ENCODE data around the gene TMTC2.

TMTC2 gene

DNA sequence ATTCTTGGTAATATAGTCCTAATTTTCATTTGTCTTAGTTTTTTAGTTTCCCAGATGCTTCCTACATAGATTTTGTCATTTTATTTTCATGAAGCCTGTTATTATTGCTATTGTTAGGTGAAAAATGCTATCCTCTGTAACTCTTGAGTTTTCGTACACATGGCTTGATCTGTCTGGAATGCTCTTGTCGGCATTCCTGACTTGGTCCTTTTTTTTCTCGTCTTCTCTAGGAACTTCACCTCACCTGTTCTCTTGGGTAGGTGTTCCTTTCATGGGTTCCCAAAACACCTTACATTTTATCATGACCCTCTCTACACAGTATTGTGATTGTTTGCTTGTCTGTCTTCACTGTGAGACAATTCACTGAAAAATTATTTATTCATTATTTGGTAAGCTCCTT is 267.4 kb downstream of the TMTC2 start:
- DNase-seq (ENCODE audit: low read depth), result no peak

DNA sequence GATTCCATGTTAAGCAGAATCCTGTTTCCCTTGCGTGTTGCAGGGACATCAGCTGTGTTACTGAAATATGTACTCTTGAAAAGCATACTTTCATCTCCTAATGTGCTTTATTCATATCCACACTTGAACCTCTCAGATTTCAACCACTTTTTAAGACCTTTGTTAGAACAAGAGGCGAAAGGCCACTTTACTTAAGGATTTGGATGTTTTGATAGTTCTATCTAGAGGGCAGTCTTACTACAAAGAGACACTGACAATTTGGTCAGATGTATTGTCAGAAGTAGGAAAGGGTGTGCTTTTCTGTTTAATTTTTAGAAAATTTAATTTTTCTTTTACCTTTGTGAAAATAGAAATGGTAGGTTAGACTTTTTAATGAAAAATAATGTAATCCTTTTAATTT is 267.9 kb downstream of the TMTC2 start:
- no peak for DNase-seq (ENCODE audit: low read depth)

DNA sequence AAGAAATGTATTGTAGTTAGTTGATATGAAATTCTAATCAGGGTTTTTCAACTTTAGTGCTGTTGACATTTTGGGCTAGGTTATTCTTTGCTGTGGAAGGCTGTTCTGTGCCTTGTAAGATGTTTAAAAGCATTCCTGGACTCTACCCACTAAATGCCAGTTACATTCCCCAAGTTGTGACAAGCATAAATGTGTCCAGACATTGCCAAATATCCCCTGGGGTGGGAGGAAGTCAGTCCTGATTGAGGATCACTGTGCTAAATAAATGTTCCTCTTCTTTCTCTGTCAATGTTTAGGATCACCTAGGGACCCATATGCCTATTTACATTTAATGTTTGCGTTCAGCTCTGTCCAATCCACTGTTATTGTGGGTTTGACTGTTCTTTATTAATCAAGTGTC is 268.3 kb downstream of the TMTC2 start:
- DNase-seq (ENCODE audit: low read depth), result no peak

- no peak for DNase-seq (ENCODE audit: low read depth)
Observed at GRCh38 chr12:82958966-82959365, 272.3 kb downstream of the TMTC2 start.

GRCh38 chr12:82959821-82960220 is 273.1 kb downstream of the TMTC2 start:
- DNase-seq (ENCODE audit: low read depth), result no peak

DNA sequence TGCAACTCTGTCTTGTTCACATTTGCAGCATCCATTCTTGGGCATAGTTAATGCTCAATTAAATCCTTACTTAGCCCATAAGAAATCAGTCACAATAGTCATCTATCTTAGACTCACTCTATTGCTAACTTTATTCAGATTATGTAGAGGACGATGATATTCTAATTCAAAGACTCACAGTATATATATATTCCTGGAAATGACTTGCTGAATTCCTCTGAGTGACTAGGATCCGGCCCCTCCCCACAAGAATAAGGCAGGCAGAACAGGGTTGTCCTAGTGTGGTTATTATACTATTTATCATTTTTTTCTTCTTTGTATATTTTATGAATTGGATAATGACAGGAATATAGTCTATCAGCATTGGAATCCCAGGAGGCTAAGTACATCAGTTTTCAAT is 275.1 kb downstream of the TMTC2 start:
- no peak for DNase-seq (ENCODE audit: low read depth)

GRCh38 chr12:82963956-82964355 is 277.2 kb downstream of the TMTC2 start:
- DNase-seq (ENCODE audit: low read depth), result peak; percentile 43

DNA sequence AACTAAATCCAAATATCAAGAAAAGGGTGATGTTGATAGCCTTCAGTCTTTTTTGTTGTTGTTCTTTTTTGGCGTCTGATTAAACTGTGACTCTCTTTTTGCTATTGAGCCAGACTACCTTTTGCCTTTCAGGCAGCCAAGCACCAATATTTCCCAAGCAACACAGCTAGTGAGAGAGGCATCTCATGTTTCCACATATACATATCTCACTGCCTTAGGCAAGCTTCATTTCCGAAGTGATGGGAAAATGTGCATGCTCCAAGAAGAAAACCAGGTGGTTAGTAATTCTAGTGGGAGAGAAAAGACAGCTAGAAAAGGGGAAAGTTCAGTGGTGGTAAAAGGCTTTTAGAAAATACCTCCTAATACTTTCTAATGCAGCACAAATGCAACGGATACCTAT is 277.7 kb downstream of the TMTC2 start:
- peak; percentile 28 for DNase-seq (ENCODE audit: low read depth)

DNA sequence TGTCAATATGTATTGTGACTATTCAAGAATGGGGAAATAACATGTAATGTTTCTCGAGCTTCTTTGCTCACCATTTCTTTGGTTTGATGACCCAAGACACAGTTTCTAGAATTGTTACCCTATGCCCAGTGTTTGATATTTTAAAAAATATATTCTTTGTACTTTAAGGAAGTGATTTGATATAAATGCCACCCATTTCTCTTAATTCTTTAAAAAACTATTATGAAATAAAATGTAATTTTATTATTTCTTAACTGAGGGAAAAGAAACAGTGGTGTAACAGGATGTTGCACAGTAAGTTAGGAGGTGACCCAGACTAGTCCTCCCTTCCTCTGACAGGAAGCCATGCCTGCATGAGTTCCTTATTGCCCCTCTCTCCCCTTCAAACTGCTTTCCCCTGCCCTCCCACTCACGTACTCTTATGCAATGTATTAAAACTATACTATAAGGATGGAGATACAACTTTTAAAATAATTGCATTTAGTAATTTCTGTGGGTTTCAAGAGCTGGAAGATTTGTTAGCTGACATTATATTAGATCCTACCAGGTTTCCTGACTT is 279.4 kb downstream of the TMTC2 start:
- DNase-seq (ENCODE audit: low read depth), result no peak

- DNase-seq (ENCODE audit: low read depth), result no peak
Observed at GRCh38 chr12:82968631-82969367, 282.1 kb downstream of the TMTC2 start.

DNA sequence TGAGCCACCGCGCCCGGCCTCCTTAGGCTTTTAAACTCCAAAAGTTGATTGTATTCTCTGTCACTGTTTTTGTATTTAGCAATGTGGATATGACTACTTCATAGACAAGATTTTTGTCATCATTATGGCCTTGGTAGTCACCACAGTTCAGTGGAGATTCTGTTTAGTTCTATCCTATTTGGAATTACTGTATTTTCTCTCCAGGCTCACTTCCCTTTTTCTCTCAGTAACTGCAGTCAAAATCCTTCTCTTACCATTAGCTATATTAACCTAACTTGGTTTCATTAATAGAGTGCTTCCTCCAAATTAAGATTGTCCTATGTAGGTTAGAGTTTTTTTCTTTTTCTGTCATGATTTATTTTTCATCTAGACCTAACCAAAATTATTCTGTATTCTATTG is 283.9 kb downstream of the TMTC2 start:
- no peak for DNase-seq (ENCODE audit: low read depth)

DNA sequence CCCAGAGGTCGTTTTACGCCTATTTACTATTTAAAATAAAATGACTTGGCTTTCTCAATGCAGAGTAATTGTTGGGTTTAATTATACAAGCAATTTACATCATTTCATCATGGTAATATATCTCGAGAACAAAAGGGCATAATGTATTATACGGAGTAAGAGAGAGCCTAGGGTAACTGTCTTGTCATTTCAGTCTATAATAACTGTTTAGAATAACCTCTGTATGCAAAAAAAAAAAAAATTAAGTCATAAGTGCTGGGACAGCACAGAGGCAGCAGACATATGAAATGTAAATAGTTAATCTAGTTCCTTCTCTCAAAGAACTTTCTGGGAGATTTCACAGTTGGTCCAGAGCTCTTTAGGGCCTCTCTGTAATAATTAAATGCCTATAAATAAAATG is 284.9 kb downstream of the TMTC2 start:
- no peak for DNase-seq (ENCODE audit: low read depth)

DNA sequence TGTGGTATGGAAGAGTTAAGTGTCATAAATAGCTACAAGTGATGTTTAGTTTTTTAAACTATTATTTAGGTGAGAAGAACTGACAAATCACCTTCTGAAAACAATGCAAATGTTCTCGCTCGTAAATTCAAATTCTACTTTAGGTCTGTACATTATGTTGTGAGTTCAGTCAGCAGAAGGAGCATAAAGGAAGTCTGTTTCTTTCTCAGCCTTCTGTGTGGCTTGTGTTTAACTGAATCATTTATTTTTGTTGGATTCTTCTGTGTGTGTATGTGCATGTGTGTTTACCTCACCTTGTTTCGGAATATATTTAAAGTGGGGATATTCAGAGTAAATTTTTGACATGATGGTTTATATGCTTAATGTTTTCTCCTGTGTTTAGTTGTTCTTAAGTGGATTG is 285.9 kb downstream of the TMTC2 start:
- DNase-seq (ENCODE audit: low read depth), result no peak

DNA sequence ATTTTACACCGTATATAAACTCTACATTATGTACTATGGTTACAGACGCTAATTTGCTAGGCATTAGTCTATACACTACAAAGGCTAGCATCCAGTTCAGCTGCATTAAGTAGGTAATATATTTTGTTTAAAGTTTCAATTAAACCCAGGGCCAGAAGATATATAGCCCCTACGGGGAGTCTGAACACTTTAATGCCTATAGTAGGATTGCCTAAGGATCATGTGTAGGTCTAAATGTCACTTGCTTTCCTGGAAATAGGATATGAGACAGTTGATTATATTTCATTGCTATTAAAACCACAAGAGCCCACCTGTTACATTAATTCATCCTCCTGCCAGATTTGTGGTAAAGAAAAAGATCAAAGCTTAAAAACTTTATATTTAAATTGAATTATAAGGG is 286.9 kb downstream of the TMTC2 start:
- no peak for DNase-seq (ENCODE audit: low read depth)

DNA sequence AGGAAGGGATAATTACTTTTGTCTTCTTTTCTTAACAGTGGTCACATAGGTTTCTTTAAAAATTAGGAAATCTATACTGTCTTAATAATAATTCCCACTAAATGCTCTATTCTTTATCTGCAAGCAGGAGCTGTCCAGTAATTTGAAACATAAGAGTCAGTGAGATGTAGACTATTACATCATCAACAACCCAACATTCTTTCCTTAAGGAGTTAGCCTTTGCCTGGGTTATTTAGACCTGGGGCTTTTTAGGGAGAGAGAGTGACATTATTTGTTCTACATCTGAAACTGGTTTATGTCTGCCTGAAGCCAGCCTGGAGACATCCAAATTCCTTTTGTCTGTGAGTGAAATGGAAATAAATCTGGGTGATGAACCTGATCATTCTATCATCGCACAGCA is 294.4 kb downstream of the TMTC2 start:
- DNase-seq (ENCODE audit: low read depth), result peak; percentile 6

- no peak for DNase-seq (ENCODE audit: low read depth)
Observed at GRCh38 chr12:82994117-82994516, 307.4 kb downstream of the TMTC2 start.

DNA sequence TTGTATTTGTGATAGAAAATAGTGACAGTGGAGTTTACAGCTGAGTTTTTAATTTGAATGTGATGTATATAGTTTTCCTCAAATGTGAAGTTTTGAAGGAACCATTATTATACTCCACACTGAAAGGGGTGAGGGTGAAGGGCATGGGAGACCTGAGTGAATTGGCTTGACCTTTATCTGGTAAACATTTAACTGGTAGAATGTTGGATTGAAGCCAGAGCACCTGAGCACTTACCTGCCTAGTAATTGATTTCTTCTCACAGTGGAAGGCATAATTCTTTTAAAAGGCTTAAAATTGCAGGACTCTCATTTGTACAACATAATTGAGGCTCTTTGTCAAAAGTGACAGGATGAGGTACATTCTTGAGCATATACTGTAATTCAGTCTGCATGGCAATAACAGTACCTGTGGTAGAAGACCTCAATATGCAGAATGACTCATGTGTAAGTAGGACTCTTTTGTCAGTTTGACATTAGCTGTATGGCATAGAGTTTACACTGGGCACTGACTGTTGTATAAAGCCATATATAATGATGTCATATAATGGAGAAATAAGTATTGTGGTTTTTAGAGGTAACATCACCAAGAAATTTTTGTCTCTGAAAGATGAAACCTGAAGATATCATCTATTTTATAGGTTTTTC is 309.6 kb downstream of the TMTC2 start:
- DNase-seq (ENCODE audit: low read depth), result no peak

DNA sequence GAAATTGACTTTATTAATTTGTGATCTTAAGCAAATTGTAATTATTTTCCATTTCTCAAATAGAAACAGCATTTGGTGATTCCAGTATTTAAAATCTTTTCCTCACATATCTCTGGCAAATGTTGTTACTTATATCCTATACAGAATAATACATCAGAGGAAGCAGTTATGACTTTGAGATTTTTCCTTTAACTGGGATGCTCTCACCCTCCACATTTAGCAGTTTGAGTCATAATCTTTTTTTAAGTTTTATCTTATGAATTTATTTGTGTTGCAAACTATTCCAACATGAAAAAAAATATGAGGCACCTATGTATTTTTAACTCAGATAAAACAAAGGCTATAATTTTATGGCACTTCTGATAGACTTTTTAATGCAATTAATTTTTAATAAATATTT is 311.8 kb downstream of the TMTC2 start:
- DNase-seq (ENCODE audit: low read depth), result no peak

DNA sequence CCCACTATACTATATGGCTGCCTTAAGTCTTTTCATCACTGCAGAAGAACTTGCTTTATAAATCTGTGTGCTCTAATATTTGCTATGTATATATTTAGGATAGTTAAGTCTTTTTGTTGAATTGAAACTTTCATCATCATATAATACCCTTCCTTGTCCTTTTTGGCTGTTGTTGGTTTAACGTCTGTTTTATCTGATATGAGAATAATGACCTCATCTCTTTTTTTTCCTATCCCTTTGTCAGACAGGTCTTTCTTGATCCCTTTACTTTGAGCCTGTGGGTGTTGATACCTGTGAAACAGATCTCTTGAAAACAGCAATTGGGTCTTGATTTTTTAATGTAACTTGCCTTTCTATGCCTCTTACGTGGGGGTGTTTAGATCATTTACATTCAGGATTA is 316.3 kb downstream of the TMTC2 start:
- no peak for DNase-seq (ENCODE audit: low read depth)

DNA sequence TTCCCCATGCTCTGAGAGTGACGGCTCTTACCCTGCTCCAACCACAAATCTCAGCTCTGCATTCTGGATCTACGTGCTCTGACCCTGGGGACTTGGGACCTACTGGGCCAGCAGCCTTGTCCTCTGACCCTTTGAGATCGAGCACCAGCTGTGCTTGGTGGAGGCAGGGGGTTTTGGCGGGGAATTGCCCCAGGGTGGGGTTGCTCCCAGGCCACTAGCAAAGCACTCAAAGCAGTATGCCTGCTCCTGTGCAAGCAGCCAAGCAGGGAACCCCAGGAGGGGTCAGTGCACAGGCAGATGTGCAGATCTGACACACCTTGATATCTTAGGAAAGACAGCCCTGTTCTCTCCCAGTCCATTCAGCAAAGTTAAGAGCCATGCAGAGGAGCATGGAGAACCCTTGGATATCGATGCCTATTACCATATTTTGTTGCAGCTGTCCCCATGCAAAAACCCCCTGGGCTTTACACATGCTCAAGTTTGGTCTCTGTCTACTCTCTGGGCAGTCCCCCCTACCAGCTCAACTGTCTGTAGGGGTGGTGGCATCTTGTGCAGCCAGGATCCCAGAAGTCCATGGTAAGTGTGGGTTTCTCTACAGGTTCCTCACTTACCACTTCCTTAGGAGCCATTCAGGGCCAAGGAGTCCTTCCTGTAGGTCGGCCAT is 319.0 kb downstream of the TMTC2 start:
- no peak for DNase-seq (ENCODE audit: low read depth)

DNA sequence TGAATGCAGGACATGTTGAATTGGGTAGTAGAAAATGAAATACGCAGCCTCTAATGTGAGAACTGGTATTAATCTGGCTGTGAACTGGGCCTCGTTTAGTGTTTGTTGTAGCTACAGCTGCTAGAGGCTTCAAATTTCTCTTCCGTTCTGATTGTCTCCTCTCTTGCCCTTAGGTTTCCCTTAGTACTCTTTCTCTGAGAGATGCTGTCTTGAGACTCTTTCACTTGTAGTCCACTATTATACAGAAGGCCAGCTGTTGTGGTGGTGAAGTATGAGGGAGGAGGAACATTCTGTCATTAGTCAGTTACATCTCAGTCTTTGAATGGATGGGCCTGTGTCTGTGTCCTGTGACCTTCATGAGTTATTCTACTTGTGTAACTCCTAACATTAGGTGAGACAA is 322.0 kb downstream of the TMTC2 start:
- DNase-seq (ENCODE audit: low read depth), result no peak

DNA sequence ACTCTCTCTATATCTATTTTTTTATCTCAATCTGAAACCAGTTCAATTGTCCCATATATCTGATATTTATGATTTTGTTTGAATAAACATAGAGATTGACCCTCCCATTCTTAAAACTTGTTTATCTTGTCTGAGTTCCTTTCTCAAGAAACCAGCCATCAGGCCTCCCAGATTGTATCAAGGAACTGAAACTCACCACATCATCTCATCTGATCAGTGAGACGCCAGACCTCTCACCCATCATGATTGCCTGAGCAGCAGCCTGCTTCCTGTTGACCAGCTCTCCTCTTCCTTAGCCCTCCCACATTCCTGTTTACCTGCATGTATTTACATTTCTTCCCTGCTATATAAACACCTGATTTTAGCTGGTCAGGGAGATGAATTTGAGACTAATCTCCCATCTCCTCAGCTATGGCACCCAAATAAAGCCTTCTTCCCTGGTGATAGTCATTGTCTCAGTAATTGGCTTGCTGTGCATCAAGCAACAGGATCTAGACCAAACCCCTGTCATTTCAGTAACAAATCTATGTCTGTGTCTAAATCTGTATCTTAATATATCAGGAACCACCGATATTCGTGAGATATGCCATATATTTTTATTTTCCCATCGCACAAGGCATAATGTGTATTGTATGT is 323.6 kb downstream of the TMTC2 start:
- no peak for DNase-seq (ENCODE audit: low read depth)
